Neural cell (in vitro differentiated cells): ENCODE data around the gene HOXC9.

Source experiments
- CTCF ChIP-seq: fragments of 450-650 bp; IDR thresholded peaks from 2 replicates; pipeline ENCODE4 v1.5.1; 2014; ENCODE audit warnings: antibody characterized with exemption, mild to moderate bottlenecking, moderate library complexity; ENCODE audit not compliant: poor library complexity, severe bottlenecking
- EP300 ChIP-seq: fragments of 450-650 bp; conservative IDR thresholded peaks from 2 replicates; pipeline ENCODE4 v1.6.1; 2014; ENCODE audit warnings: antibody characterized with exemption, mild to moderate bottlenecking, moderate library complexity; ENCODE audit not compliant: poor library complexity, severe bottlenecking
- POLR2AphosphoS5 ChIP-seq: IDR thresholded peaks from 2 replicates; pipeline ENCODE4 v1.6.1; 2012
- RAD21 ChIP-seq: fragments of 450-650 bp; conservative IDR thresholded peaks from 2 replicates; pipeline ENCODE4 v1.6.1; 2014; ENCODE audit warnings: antibody characterized with exemption, mild to moderate bottlenecking, moderate library complexity

- TF ChIP-seq CTCF: no peak
- TF ChIP-seq EP300: no peak
- no peak for TF ChIP-seq RAD21
- TF ChIP-seq POLR2AphosphoS5: no peak
These were observed 16.4 kb upstream of the HOXC9 start for GRCh38 chr12:53983568-53983949.
